Measurements from ENCODE around the gene ECE2.
"Not testable (repeated sequence)": the region's sequence is repeated elsewhere in the genome, so short reads cannot be mapped to it uniquely, and the experiment has no call there.

The ECE2 gene

GRCh38 chr3:184241141-184241446, 34.7 kb upstream of the ECE2 start:
- DNase-seq: no peak

- DNase-seq: no peak
Measured at GRCh38 chr3:184241447-184242296, 34.1 kb upstream of the ECE2 start.

GRCh38 chr3:184242297-184242685, 33.5 kb upstream of the ECE2 start:
- DNase-seq: no peak

GRCh38 chr3:184248454-184249411, 27.1 kb upstream of the ECE2 start, which contains the start of gene ALG3:
ALG3 (minus strand) TSS chr3:184248962; CDS start chr3:184248940, 22 bp downstream.
- peak; percentile 53 to 82 (median 76) for DNase-seq

GRCh38 chr3:184249412-184250166, 26.2 kb upstream of the ECE2 start, which contains the start of gene EEF1AKMT4:
EEF1AKMT4 (plus strand) TSS chr3:184249672; CDS start chr3:184249695, 23 bp downstream.
- peak; percentile 78 to 93 (median 84) for DNase-seq

GRCh38 chr3:184250167-184250828, 25.5 kb upstream of the ECE2 start:
- peak; percentile 59 to 78 (median 75) for DNase-seq

GRCh38 chr3:184255291-184256039, 20.4 kb upstream of the ECE2 start:
- DNase-seq: no peak

- DNase-seq: no peak
Measured at GRCh38 chr3:184257083-184257915, 18.5 kb upstream of the ECE2 start.

GRCh38 chr3:184258926-184259325, 16.9 kb upstream of the ECE2 start:
- DNase-seq: no peak

GRCh38 chr3:184259396-184259877, 16.4 kb upstream of the ECE2 start:
- no peak for DNase-seq

GRCh38 chr3:184259878-184260723, 15.7 kb upstream of the ECE2 start:
- peak in 1 of 4 experiments; percentile 35 for DNase-seq

- no peak for DNase-seq
Measured at GRCh38 chr3:184260724-184261269, 15.0 kb upstream of the ECE2 start.

- DNase-seq: peak in 1 of 4 experiments; percentile 14
Measured at GRCh38 chr3:184261270-184261853, 14.5 kb upstream of the ECE2 start, which contains the start of gene CAMK2N2. CAMK2N2 (minus strand) TSS chr3:184261553; CDS start chr3:184261285, 268 bp downstream.

- no peak for DNase-seq
Measured at GRCh38 chr3:184261854-184262763, 13.7 kb upstream of the ECE2 start.

GRCh38 chr3:184262764-184263179, 13.1 kb upstream of the ECE2 start:
- no peak for DNase-seq

GRCh38 chr3:184267249-184267648, 8.6 kb upstream of the ECE2 start:
- DNase-seq: not testable (repeated sequence)

- no peak for DNase-seq
Measured at GRCh38 chr3:184272269-184272668, 3.6 kb upstream of the ECE2 start.
